NCI-H2029 treated with DMSO at 0.1 percent for 48 hours (cell line): ENCODE results near the gene DUS2.
A peak's percentile ranks its signal among the peaks of the same experiment; 100 is the strongest.
"Not testable (repeated sequence)": the region's sequence is repeated elsewhere in the genome, so short reads cannot be mapped to it uniquely, and the experiment has no call there.

Experiments used
- DNase-seq: peaks from one replicate; lab custom pipeline; 2025; lab: John Stamatoyannopoulos, UW

DUS2 gene

DNA sequence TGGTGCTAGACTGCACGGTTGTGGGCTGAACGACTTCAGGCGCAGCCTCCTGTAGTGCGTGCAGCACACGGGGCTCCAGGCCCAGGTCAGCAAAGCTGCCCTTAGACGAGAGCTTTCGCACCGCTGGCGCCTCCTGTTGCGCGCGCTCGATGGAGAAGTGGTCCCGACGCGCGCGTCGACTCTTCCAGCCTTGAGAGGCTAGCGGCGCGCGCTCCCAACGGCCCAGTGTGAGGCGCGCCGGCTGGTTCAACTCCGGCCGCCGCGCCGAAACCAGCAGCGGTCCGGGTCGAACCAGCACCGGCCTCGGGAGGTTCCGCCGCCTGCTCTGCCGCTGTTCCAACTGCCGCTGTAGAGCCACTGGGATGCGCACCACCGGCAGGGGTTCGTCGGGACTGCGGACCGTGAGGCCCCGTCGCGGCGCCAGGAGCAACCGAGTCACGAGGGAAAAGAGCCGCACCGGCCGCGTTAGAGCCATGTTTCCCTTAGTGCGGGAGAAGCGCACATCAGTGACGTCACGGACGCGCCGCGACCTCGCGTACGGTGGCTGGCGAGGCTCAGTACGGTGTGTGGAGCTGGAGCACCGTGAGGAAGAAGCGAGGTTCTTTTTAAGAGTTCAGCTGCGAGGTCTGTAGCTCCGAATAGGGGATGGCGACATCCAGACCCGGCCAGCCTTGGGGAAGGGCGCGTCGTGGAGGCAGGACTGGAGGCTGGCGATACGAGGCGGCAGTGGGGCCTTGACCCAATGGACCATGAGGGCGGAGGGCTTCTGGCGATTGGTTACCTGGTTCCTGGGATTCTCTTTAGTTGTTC, at the start of gene DUS2, which contains the start of gene DDX28:
TSS of gene DUS2 (plus strand) at position 557 of the 810 bp plus-strand sequence. CDS start 14,740 bp downstream, outside the sequence.
TSS of gene DDX28 (minus strand) at position 505 of the 810 bp plus-strand sequence. CDS start at position 475, 30 bp downstream.
- peak; percentile 29 for DNase-seq

DNA sequence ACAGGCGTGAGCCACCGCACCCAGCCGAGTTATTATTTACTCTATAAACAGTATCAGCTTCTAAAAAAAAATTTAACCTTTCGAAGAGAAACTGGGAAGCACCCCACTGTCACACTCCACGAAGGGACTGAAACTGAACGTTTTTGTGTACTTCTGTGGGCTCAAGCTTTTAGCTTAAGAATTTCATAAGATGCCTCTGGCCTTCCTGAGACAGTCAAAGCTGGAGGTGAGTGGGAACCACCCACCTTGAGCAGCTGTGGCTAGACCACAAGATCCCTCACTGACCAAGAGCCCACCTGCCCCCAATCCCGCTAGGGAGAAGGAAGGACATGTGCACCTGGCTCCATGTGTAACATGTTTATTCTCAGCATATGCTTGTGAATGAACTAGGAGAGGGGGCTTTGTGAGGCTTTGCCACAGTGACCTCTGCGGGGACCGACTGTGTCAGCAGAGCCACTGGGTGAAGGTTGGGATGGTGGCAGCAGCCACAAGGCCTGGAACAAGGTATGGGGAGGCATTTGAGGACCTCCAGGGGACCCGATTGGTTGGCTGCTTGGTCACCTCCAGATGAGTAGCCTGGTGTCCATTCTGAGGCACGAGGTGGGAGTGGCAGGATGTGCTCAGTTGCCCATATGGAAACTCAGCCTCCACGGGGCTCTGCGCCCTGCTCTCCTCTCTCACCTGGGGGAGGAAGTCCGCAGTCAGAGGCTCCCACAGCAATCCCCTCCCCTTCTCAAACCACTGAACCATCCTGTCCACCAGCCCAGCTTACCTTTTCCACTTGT, 47.6 kb upstream of the DUS2 start:
- DNase-seq, result no peak

DNA sequence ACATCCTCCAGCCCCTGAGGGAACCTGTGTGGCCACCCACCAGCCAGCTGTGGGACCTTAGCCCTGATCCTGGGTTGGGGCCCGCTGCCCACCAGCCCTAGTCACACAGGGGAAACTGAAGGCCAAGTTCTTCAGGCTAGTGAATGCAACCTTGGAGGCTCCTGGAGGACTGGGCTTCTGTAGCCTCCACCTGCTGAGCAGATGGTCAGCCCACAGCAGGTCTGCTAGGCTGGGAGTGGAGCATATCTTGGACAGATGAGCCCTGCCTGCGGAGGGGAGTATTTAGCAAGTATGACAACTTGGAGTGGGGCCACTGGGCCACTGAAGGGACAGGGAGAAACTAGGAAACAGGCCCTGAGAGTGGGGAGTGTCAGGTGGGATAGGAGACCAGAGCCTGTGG, 46.9 kb upstream of the DUS2 start:
- no peak for DNase-seq

DNA sequence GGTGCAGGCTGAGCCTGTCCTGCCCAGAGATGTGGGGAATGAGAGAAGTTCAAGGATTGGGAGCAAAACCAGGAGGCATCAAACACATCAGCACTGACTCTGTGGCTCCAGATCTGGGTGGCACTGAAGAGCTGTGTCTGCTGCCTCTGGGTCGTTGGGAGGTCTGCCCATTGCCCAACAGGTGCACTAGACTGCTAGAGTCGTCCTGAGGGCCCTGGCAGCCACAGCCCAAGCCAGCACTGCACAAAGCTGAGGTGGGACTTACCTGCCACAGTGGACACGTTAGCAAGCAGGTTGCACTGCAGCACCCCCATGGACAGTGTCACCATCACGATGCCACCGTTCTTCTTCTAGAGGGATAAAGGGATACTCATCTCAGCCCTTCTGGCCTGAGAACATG, 46.1 kb upstream of the DUS2 start:
- no peak for DNase-seq

DNA sequence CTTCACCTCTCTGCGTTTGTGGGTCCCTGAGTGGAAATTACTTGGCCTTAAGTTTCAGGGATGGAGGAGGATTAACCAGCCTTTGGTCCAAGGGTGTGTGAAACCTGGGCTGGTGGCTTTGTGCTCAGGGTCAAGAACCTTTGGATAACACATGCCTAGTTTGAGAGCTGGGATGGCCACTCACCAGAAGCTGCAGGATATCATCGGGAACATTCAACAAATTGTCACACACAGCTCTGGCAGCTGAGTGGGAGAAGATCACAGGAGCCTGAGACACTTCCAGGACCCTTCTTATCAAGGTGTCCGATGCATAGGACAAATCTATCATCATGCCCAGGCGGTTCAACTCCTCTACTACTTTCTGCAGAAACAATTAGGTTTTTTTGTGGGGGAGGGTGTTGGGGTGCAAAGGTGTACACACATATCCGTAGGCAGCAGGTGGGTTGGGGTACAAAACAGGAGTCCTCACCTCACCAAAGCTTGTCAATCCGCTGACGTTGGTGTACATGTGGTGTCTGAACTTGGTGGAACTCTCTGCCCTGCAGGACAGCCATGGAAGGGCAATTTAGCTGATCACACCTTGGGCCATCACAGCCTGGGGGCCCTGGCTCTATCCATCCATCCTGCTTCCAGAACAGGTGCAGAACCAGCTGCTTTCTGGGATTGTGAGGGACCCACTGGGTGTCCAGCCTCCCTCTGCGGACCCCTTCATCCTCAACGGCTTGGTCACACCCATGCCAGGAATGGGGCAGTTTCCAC, 45.4 kb upstream of the DUS2 start:
- no peak for DNase-seq

DNA sequence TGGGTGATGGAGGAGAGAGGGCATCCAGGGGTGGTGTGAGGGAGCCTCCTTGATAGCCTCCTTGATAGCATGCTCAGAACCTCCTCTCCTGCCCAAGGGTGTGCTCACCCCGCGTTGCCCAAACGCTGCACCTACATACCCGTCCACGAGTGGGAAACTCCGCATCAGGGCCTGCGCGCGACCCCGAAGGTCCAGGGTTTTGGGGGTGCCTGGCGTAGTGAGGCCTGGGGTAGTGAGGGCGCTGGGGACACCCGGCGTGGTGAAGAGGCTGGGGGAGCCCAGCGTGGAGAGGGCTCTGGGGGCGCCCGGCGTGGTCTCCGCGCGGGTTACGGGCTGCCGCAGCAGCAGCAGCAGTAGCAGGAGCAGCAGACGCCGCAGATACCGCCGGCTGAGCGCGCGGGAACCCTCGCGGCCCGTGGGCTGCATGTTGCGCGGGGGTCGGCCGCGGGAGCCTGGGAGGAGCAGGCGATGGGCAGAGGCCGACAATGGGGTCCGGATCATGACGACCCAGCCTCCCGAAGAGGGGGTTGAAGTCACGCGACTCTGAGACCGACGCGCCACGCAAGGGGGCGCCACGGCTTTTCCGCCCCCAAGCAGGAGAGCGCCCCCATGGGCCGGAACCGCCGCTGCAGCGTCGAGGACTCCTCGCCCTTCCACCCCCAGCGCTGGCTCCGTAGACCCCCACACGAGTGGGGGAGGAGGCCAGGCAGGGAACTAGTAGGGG, 43.0 kb upstream of the DUS2 start, which contains the start of gene DPEP3:
TSS of gene DPEP3 (minus strand) at position 545 of the 724 bp plus-strand sequence. CDS start at position 426, 119 bp downstream.
- no peak for DNase-seq

DNA sequence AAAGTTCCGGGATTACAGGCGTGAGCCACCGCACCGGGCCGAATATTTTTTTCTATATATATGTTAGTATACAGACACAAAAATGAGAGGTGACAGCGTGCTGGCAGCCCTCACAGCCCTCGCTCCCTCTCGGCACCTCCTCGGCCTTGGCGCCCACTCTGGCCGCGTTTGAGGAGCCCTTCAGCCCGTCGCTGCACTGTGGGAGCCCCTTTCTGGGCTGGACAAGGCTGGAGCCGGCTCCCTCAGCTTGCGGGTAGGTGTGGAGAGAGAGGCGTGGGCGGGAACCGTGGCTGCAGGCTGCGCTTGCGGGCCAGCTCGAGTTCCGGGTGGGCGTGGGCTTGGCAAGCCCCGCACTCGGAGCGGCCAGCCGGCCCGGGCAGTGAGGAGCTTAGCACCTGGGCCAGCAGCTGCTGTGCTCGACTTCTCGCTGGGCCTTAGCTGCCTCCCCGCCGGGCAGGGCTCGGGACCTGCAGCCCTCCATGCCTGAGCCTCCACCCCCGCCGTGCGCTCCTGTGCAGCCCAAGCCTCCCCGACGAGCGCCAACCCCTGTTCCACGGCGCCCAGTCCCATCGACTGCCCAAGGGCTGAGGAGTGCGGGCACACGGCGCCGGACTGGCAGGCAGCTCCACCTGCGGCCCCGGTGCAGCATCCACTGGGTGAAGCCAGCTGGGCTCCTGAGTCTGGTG, 40.9 kb upstream of the DUS2 start:
- DNase-seq, result no peak

DNA sequence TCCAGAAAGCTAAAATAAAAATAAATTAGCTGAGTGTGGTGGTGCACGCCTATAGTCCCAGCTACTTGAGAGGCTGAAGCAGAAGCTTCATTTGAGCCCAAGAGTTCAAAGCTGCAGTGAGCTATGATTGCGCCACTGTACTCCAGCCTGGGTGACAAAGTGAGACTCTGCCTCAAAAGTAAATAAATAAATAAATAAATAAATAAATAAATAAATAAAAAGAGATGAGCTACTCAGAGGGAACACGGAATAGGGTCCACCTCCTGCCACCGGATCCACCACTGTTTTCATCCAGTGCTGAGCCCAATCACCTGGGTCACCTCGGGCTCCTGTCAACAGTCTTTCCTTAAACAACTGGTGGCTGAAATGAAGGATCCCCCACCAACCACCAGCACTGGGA, 36.1 kb upstream of the DUS2 start:
- DNase-seq, result no peak

DNA sequence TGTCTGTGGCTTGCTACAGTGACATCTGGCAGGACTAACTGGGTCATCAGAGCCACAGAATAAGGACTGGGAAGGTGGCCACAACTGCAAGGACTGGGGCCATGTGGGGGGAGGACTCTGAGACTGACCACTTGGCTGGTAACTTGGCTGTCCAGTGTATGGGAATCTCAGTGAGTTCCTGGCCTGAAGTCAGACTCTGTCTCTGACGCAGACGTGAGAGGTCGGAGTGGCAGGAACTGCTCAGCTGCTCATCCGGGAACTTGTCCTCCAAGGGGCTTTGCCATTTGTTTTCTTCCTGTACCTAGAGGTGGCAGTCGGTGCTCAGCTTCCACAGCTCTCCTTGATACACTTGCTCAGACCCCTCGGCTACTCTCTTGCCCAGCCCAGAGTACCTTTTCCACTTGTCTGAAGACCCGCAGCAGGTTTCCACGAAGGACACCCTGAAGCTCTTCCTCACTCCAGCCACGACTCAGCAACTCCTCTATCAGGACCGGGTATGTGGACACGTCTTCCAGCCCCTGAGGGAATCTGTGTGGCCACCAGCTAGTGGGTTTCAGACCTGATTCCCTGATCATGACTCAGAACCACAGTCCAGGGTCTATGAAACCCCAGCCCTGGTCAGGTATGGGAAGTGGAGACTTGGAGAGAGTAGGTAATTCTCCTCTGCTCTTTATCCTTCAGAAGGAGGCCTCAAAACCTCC, 35.5 kb upstream of the DUS2 start:
- DNase-seq, result no peak

DNA sequence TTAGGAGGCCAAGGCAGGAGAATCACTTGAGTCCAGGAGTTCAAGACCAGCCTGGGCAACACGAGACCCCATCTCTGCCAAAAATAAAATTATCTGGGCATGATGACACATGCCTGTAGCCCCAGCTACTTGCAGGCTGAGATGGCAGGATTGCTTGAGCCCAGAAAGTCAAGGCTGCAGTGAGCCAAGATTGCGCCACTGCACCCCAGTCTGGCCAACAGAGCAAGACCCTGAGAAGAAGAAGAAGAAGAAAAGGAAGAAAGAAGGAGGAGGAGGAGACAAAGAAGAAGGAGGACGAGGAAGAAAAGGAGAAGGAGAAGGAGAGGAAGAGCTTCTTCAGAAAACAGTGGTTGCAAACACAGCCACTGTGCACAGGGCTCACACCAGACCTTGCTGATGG, 34.4 kb upstream of the DUS2 start:
- DNase-seq, result no peak

DNA sequence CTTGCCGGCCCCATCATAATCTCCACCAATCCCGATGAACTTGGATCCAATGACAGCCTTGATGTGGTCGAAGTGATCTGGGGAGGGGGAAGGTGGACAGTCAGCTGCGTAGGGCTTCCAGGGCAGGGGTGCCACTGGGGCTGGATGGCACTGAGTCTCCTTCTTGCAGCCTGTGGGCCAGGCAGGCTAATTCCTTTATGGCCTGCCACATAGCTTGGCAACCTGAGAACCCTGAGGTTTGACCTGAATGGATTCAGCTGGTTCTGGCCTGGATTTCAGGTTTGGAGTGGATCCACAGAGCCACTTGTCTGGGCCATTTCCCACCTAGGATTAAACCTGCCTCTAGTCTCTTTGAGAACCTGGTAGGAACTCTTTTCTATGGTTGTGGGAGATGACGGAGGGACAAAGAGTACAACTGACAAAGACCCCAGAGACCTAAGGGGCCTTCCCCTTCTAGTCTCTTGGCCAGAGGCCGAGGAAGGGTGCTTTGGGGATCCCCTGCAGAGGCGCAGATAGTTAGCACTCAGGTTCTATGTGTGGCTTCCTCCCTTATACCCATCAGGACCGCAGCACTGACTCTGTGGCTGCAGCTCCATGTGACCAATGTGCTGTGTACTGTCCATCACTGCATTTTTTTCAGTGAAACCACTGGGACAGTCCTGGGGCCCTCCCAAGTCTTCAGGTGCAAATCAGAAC, 33.6 kb upstream of the DUS2 start:
- no peak for DNase-seq

DNA sequence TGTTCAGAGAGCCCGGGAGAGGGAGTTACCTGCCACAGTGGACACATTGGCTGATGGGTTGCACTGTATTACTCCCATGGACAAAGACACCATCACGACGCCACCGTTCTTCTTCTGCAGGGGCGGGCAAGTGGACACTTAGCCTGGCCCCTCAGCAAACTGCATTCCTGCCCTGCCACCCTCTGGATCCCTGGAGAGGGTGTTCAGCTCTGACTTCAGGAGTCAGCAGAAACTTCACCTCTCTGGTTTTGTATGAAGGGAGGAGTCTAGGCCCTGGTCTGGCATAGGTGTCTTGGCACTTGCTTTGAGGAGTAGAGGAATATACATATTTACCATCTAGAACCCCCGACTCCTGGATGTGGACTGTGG, 33.1 kb upstream of the DUS2 start:
- no peak for DNase-seq

DNA sequence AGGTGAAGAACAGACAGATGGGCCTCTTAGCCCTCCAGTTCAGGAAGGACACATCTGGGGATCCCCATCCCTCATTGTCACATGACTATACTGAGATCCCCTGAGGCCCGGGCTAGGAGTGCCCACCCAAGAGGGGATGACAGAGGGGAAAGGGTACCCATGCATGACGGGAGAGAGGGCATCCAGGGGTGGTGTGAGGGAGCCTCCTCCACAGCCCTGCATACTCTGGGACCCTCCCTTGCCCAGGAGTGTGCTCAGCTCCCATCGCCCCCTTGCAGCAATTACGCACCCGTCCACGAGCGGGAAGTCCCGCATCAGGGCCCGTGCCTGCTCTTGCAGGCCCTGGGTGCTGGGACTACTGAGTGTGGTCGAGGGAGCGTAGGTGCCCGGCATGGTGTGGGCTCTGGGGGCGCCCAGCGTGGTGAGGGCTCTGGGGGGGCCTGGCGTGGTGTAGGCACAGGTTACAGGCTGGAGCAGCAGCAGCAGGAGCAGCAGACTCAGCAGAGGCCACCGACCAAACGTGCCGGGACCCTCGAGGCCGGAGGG, 30.4 kb upstream of the DUS2 start:
- DNase-seq, result no peak

DNA sequence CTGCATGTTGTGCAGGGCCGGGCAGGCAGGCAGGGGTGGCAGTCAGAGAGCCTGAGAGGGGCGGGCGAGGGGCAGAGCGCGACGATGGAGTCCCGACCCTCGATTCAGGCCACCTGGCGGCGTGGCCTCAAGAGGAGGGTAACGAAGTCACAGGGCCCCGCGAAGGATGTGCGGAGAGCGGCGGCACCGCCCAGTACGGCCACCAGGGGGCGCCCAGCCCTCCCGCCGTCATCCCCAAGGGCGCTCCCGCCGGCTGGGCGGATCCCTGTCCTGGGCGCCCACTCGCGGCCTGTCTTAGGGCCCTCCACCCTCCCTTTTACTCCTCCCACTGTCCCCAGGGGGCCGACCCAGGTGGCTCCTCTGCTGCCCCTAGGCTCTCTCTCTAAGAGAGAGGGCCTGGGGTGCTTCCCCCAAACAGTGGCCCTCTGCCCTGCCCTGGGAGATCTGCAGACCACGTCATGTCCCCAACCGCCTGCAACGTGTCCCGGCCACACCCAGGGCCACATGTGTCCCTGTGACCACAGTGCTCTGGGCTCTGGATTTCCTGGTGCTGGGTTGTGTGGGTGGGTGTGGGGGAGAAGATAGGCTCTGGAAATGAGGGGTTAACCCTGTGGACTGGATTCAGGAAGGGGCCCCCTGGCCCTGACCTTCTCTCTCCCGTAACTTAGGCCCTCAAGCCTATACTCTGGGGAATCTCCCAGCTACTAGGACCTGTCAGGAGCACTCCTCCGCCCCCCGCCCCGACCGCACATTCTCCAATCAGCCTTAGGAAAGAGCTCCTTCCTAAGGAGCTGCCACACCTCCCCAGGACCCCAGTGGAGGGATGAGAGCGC, 29.7 kb upstream of the DUS2 start:
- no peak for DNase-seq

DNA sequence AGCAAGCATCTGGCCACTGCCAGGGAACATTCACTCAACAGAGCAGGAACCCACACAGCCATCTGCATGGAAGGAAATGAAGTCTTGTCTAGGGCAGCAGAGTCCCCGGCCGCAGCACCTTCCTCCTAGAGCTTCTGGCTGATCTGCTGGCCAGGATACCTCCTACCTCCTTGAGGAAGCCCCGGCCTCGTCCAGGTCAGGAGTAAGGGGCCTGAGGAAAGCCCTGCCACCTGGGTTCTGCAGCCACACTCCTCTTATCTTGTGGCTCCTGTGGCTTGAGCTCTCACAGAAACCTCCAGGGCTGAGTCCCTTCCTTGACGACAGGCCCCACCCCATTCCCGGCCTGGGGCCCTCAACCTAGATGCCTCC, 29.1 kb upstream of the DUS2 start:
- DNase-seq, result not testable (repeated sequence)

DNA sequence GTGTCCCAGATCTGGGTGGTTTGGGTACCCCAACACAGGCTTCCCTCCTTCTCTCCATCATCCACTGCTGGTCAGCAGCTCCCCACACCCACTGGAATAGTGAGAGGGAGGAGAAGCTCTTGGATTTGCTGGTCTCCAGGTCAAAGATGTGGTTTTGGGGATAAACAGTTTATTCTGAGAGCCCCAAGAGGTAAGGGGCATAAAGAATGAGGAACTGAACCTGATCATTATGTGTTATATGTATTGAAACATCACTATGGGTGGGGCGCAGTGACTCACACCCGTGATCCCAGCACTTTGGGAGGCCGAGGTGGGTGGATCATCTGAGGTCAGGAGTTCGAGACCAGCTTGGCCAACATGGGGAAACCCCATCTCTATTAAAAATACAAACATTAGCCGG, 27.7 kb upstream of the DUS2 start:
- DNase-seq, result no peak

DNA sequence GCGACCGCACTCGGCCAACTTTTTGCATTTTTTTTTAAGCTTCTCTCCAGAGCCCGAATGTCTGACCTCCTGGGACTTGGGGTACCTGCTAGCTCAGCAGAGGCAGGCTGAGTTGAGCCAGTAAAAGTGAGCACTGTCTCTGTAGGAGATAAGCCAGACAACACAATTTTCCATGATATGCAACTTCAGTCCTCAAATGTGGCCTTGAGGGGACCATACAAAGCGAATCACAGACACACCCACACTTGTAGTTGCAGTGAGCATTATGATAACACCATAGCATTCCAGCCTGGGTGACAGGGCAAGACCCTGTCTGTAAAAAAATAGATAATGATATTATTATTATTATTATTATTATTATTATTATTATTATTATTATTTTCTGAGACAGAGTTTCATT, 26.4 kb upstream of the DUS2 start:
- DNase-seq, result no peak

DNA sequence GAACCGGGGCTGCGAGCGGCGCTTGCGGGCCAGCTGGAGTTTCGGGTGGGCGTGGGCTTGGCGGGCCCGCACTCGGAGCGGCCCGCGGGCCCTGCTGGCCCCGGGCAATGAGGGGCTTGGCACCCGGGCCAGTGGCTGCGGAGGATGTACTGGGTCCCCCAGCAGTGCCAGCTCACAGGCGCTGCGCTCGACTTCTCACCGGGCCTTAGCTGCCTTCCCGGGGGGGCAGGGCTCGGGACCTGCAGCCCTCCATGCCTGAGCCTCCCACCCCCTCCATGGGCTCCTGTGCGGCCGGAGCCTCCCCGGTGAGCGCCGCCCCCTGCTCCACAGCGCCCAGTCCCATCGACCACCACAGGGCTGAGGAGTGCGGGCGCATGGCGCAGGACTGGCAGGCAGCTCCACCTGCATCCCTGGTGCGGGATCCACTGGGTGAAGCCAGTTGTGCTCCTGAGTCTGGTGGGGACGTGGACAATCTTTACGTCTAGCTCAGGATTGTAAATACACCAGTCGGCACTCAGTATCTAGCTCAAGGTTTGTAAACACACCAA, 24.8 kb upstream of the DUS2 start:
- not testable (repeated sequence) for DNase-seq
